HG02759 (cell line): ENCODE measurements around the gene CEACAM3.
"Not testable (repeated sequence)": the region's sequence is repeated elsewhere in the genome, so short reads cannot be mapped to it uniquely, and the experiment has no call there.

Experiments
- ATAC-seq: cut with Tn5 transposase; IDR thresholded peaks from one replicate; pipeline ENCODE4 v1.9.1; 2021; ENCODE audit warnings: mild to moderate bottlenecking, moderate library complexity; ENCODE audit not compliant: unreplicated experiment

The CEACAM3 gene

GRCh38 chr19:41796362-41796761 lies at the start of gene CEACAM3:
Gene CEACAM3 (plus strand): TSS chr19:41796587. CDS start chr19:41796678, 91 bp downstream.
- no peak for ATAC-seq

GRCh38 chr19:41746593-41747227 lies 49.7 kb upstream of the CEACAM3 start:
- ATAC-seq = no peak

GRCh38 chr19:41748012-41748411 lies 48.4 kb upstream of the CEACAM3 start:
- no peak for ATAC-seq

GRCh38 chr19:41750248-41751134 lies 45.9 kb upstream of the CEACAM3 start:
- not testable (repeated sequence) for ATAC-seq

GRCh38 chr19:41753159-41753558 lies 43.2 kb upstream of the CEACAM3 start:
- no peak for ATAC-seq

- peak; percentile 43 for ATAC-seq
These were observed 42.4 kb upstream of the CEACAM3 start for GRCh38 chr19:41753936-41754529.

- ATAC-seq = no peak
These were observed 41.0 kb upstream of the CEACAM3 start, which contains the start of gene CEACAM6 for GRCh38 chr19:41755328-41755913. Gene CEACAM6 (plus strand): TSS chr19:41755530. CDS start chr19:41755639, 109 bp downstream.

GRCh38 chr19:41758846-41759245 lies 37.5 kb upstream of the CEACAM3 start:
- ATAC-seq = no peak

- no peak for ATAC-seq
These were observed 29.3 kb upstream of the CEACAM3 start for GRCh38 chr19:41767115-41767514.

GRCh38 chr19:41768105-41768504 lies 28.3 kb upstream of the CEACAM3 start:
- not testable (repeated sequence) for ATAC-seq

GRCh38 chr19:41769608-41770007 lies 26.8 kb upstream of the CEACAM3 start:
- no peak for ATAC-seq

GRCh38 chr19:41771410-41771809 lies 25.0 kb upstream of the CEACAM3 start:
- ATAC-seq = no peak

GRCh38 chr19:41774515-41774980 lies 21.8 kb upstream of the CEACAM3 start:
- no peak for ATAC-seq

GRCh38 chr19:41776700-41777099 lies 19.7 kb upstream of the CEACAM3 start:
- ATAC-seq = no peak

- ATAC-seq = no peak
These were observed 12.8 kb upstream of the CEACAM3 start for GRCh38 chr19:41783612-41784011.

- no peak for ATAC-seq
These were observed 12.1 kb upstream of the CEACAM3 start for GRCh38 chr19:41784312-41784711.

- no peak for ATAC-seq
These were observed 11.6 kb upstream of the CEACAM3 start for GRCh38 chr19:41784743-41785142.

- ATAC-seq = peak; percentile 50
These were observed 10.7 kb upstream of the CEACAM3 start for GRCh38 chr19:41785653-41786052.

GRCh38 chr19:41787055-41787454 lies 9.3 kb upstream of the CEACAM3 start:
- no peak for ATAC-seq

- not testable (repeated sequence) for ATAC-seq
These were observed 7.9 kb upstream of the CEACAM3 start for GRCh38 chr19:41788518-41788917.

- ATAC-seq = not testable (repeated sequence)
These were observed 7.3 kb upstream of the CEACAM3 start for GRCh38 chr19:41789053-41789452.
